SKM-1 treated with dmso at 0.1 percent for 144 hours (cell line): ENCODE results near the gene TDRD5.
"Not testable (repeated sequence)": the region's sequence is repeated elsewhere in the genome, so short reads cannot be mapped to it uniquely, and the experiment has no call there.

Experiments used
- DNase-seq: peaks from one replicate; lab custom pipeline; 2025; ENCODE audit not compliant: unreplicated experiment; lab: John Stamatoyannopoulos, UW

Gene TDRD5

DNA sequence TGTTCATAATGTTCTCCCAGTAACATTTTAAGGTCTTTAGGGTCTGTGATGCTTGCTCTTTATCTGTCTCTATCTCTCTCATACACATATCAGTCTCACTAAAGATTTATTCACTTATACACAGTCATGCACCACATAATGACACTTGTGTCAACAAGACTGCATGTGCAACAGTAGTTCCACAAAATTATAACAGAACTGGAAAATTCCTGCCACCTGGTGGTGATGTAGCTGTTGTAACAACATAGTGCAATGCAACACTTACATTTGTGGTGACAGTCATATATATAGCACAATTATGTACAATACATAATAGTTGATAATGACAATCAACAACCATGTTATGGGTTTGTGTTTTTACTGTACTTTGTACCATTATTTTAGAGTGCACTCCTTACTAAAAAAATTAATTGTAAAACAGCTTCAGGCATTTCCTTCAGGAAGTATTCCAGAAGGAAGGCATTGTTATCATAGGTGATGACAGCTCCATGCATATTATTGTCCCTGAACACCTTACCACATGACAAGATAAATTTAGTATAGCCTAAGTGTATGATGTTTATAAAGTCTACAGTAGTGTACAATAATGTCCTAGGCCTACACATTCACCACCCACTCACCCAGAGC is 8.1 kb downstream of the TDRD5 start:
- DNase-seq = peak; percentile 33

DNA sequence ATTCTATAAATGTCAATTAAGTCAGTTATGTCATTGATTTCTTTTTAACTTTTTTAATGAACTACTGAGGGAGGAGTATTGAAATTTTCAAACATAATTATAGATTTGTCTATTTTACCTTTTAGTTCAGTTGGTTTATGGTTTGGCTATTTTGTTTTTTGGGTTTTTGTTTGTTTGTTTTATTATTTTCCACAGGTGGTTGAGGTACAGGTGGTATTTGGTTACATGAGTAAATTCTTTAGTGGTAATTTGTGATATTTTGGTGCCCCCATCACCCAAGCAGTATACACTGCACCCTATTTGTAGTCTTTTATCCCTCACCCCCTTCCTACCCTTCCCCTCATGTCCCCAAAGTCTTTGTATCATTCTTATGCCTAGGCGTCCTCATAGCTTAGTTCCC is 9.5 kb downstream of the TDRD5 start:
- DNase-seq = no peak

DNA sequence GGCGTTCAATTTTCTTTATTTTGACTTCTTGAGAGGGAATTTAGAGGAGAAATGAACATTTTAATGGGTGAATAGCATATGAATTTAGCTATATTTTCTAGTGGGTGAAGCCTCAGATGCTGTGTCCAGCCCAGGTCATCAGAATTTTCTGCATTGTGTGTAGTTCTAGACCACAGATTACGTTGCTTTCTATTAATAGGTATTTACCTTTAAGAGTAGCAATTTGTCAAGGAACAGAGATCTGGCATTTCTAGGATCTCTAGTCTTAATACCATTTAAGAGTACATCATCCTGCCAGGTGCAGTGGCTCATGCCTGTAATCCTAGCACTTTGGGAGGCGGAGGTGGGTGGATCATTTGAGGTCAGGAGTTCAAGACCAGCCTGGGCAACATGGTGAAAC is 20.7 kb downstream of the TDRD5 start:
- DNase-seq = no peak

DNA sequence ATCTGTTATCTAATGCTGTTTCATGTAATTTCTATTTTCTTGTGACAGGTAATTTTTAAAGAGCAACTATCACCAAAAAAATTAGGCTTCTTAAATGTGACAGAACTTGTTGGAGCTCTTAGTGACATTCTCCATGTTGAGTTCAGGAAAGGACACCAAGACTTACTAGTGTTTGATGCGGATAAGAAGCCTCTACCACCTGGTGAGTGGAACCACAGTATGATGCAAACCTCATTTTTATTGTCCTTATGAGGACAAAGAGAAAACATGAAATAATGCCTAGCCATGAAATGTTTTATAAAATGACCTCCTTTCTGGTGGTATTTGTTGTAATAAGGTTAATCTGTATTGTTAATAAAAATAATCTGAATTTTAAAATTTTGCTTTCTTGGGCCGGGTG is 39.1 kb downstream of the TDRD5 start:
- DNase-seq = no peak

DNA sequence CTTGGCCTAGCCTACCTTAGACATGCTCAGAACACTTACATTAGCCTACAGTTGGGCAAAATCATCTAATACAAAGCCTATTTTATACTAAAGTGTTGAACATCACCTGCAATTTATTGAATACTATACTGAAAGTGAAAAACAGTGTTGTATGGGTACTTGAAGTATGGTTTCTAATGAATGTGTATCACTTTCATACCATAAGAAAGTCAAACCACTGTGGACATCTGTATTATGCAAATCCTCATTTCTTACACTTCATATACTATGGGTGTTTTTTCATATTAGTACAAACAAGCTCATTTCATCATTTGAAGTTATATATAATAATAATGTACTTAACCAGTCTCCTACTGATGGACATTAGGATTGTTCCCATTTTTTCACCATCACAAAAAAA is 41.2 kb downstream of the TDRD5 start:
- DNase-seq = no peak

DNA sequence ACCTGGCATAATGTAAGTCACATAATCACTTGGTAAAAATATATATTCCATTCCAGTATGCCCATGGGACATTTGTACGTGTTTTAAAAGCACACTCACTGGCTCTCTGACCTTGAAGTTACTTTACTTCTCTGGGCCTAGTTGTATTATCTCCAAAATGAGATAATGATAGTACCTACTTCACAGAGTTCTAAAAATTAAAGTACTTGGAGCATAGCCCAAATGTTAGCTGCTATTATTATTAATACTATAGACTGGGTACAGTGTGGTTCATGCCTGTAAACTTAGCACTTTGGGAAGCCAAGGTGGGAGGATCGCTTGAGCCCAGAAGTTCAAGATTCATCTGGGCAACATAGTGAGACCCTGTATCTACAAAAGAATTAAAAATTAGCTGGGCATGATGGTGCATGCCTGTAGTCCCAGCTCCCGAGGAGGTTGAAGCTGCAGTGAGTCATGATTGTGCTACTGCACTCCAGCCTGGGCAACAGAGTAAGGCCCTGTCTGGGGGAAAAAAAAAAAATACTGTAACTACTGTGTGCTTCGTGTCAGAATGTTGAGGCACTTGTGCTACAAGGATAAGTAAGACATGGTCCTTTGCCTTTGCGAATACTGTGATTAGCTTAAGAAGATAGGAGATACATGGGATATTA is 45.7 kb downstream of the TDRD5 start:
- DNase-seq = no peak

DNA sequence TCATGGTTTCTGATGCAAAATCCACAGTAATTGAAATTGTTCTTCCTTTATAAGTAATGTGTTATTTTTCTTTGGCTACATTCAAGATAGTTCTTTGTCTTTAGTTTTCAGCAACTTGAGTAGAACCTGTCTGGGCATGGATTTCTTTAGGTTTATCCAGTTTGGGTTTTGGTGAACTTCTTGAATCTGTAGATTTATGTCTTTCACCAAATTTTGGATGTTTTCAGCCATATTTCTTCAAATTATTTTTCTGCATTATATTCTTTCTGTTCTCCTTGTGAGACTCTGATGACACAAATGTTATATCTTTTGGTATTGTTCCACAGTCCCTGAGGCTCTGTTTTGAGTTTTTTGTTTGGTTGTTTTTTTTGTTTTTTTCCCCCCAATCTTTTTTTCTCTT is 69.4 kb downstream of the TDRD5 start:
- no peak for DNase-seq

DNA sequence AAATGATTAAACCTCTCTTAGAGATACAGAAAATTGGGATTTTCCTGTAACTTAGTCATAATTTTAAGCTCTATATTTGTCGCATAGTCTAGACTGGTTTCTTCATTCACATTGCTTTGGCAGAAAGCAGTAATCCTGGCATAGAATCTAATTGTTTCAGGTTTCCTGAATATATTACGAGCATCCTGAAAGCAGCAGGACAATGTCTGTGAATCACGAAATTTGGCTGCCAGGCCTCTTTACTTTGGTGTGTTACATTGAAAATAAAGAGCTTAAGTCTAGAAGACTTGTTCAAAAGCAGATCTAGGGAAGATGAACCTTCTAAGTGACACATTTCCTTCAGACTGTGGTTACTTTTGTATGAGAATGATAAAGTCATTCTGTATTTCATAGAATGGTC is 72.2 kb downstream of the TDRD5 start:
- no peak for DNase-seq

DNA sequence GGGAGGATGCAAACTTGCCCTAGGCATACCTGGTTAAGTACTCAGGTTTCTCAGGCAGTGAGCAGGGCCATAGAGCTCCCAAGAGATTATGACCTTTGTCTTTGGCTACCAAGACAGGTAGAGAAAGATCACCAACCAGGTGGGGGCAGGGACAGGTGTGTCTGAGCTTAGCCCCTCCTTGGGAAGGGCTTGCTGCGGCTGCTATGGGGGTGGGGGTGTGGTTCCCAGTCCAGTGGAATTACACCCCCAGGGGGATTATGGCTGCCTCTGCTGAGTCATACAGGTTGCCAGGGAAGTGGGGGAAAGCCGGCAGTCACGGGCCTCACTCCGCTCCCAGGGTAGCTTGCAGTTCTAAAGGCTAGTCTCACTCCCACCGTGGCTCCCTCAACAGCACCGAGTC is 86.2 kb downstream of the TDRD5 start:
- no peak for DNase-seq

DNA sequence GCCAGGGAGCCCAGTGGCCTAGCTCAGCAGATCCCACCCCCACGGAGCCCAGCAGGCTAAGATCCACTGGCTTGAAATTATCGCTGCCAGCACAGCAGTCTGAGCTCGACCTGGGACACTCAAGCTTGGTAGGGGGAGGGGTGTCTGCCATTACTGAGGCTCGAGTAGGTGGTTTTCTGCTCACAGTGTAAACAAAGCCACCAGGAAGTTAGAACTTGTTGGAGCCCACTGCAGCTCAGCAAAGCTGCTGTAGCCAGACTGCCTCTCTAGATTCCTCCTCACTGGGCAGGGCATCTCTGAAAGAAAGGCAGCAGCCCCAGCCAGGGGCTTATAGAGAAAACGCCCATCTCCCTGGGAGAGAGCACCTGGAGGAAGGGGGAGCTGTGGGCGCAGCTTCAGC is 102.9 kb downstream of the TDRD5 start:
- not testable (repeated sequence) for DNase-seq

DNA sequence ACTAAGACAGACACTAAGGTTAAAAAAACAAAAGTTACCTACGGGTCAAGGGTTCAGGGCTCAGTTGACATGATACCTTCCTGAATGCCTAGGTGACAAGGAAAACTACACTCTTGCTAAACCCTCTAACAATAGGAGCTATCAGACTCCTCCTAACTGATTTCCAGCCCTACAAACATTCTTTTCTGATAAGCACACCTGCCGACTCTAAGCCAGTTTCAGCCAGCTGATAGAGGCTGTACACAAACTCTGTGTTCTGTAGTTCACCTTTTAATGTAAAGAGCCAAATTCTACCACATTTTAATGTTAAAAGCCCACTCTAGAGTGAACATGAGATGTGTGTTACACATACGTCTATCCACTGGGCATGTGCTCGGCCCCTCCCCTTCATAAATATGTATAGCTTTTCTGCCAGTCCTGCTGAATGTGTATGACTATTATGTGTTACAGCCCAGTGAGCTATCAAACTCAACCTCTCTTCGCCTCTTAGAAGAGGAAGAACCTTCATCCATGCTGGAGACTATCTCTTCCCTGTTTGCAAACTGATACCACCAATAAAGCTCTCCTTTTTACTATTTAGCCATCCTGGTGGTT is 111.4 kb downstream of the TDRD5 start:
- DNase-seq = no peak

DNA sequence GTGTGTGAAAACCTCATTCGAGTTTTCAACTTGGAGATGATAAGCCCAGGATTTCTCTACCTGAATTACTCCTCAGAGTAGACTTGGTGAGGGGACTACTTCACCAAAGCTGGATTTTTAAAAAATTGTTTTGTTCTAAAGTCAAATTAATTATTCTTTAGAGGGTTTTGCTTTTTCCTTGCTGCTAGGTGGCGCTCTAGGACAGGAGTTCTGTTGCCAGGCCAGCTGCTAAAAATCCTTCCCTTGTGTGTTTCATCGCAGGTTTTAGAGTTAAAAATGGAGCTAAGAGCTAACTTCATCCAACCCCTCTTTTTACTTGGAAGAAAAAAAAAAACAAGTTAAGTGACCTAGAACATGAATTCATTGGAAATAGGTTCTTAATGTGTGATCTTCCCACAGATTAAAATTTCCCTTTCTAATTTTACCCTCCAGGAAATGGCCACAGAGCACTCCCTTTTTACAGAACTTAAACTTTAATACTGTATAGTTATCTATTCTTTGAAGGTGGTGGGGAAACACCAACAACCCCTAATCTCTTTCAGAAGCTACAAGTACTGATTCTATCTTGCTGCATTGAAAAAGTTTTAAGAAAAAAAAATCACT is 114.8 kb downstream of the TDRD5 start:
- peak; percentile 85 for DNase-seq

DNA sequence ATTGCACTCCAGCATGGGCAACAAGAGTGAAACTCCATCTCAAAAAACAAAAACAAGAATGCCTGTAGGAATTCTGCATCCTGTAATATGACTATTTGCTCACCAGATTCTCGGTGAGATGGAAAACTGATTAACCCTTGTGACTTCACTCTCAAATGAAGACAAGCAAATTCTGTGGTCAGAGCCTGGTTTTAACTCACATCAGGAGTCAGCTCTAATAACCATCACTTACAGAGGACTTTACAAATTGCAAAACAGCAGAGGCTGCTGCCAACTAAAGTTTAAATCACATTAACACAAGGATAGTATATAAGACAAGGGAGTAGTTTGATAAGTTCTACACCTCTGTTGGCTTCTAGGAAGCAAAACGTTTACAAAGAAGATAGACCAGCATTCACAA is 115.8 kb downstream of the TDRD5 start:
- no peak for DNase-seq

DNA sequence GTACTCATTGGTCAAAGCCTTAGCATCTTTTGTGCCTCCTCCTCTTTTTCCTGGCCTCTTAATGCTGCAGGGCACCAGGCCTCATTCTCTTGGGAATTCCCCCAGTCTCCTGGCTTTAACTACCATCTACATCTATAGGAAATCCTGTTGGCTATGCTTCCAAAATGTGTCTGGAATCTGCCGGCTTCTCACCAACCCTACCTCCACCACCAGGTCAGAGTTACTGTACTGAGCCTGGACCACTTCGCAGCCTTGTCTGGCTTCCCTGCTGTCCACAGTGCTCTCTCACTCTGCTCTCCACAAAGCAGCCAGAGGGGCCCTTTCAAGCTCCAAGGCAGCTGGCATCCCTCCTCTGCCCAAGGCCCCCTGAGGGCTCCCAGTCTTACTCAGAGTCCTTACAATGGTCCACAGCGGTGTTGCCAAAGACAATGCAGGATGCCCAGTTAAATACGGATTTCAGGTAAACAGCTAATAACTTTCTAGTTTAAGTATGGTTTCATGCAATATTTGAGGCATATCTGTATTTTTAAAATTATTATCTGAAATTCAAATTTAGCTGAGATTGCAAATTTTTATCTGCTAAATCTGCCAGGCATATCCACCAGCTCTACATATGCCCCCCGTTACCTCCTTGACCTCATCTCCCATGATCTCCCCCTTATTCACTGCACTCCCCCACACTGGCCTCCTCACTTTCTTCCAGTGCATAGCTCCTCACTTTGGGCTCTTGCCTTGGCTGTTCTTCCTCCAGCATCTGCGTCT is 117.0 kb downstream of the TDRD5 start:
- DNase-seq = no peak

DNA sequence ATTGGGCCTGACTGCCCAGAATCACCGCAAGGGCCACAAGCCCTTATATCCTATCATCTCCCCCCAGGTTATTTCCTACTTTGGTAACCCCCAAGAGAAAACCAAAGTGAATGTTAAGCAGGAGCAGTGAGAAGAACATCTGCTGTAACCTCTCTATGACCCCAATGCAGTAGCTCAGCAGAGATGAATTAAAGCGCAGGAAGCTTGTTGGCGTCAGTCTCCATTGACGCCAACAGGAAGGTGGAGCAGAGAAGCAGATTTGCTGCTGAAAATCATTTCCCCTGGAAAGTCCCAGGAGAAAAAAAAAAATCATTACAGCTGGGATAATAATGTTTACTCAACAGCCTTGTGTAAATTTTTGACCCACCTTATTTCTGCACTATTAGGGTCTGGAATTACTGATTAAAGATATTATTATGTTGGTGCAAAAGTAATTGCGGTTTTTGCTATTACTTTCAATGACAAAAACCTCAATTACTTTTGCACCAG is 118.3 kb downstream of the TDRD5 start:
- DNase-seq = no peak

DNA sequence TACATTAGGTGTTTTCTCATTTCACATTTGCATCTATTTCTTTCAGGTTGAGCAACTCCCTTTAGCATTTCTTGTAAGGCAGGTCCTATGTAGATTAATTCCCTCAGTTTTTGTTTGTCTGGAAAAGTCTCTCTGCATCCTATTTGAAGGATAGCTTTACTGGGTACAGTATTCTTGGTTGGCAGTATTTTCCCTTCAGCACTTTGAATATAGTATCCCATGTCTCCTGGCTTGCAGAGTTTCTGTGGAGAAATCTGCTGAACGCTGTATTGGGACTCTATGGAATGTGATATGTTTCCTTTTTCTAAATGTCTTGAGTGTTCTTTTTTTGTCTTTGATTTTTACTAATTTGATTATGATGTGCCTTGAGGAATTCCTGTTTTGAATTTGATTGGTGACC is 122.5 kb downstream of the TDRD5 start:
- DNase-seq = no peak

DNA sequence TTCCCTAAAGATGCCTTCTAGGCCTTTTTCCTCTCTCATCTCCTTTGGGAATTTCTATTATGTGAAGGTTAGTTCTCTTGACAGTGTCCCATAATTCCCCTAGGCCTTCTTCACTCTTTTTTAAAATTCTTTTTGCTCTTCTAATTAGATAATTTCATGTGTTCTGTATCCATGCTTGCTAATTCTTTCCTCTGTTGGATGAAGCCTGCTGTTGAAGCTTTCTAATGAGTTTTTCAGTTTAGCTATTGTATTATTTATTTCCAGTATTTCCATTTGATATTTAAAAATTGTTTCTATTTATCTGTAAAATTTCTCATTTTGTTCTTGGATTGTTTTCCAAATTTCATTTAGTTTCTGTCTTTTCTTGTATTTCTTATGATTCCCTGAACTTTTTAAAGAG is 123.0 kb downstream of the TDRD5 start:
- DNase-seq = no peak

DNA sequence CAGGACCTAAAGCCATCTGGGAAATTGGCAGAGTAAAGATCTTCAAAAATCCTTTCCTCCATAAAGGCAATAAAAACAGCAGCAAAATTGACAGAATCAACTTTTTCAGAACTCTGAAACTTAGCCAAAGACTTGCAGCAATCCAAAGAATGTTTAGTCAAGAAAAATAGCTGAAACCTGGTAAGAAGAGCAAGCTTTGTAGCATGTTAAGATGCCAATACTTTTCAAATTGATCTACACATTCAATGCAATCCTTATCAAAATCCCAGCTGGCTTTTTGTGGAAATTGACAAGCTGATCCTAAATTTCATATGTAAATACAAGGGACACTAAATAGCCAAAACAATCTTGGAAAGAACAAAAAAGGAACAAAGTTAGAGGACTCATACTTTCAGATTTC is 127.6 kb downstream of the TDRD5 start:
- DNase-seq = no peak

DNA sequence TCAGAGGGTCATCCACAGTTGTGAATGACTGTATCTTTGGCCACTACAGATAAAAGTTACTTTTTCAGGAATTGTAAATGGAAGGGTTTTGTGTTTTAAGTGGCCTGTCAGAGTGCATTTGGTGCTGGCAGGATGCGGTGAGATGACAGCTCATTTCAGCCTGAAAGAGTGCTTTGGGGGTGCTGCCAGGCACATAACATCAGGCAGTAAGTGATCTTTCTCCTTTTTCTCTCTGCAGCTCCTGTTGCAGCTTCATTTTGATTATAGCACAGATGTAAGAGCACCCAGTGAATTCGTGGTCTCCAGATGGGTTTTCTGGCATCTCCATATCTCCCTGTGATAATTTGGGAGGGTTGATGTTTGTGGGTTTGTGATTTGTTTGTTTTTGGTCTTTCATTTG is 136.6 kb downstream of the TDRD5 start:
- no peak for DNase-seq

DNA sequence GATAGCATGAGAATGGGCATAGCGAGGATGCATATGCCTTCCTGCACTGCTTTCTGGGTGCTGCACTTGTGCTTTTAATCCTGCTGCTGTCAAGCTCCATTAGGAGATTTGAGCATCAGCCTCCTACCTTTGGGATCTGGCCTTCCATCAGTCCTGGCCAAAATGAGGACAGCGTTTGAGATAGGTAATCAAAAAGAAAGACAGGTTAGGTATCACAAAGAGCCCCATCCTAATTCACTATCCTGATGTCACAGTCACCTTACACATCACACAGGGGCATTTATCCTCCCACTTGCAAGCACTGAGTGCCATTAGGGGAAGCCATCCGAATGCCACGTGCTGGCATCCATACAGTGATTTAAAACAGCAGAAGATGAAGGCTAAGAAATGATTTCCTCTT is 138.2 kb downstream of the TDRD5 start:
- DNase-seq = no peak

DNA sequence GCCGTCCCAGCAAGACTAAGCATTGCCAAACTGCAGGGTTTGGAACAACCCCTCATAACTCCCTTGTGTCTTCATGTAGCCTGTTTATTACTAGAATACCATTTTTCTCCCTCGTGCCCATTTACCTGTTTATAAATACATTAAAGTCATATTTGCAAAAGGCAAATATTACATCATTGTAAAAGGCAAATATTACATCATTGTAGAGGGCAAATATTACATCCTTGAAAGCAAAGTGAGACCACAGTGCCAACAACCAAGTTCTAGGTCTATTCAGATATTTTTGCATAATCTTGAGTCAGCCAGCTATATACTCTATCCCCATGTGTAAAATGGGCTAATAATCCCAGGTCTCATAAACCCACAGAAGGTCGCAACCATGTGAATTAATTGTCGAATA is 140.0 kb downstream of the TDRD5 start:
- DNase-seq = no peak
